NCI-H2196 (cell line): ENCODE results near the gene COL9A2.
A peak's percentile ranks its signal among the peaks of the same experiment; 100 is the strongest.

Source experiments
- DNase-seq: peaks from one replicate; lab custom pipeline; 2025; ENCODE audit not compliant: unreplicated experiment; lab: John Stamatoyannopoulos, UW

COL9A2 gene

GRCh38 chr1:40264354-40264781 lies 52.7 kb downstream of the COL9A2 start:
- no peak for DNase-seq

DNA sequence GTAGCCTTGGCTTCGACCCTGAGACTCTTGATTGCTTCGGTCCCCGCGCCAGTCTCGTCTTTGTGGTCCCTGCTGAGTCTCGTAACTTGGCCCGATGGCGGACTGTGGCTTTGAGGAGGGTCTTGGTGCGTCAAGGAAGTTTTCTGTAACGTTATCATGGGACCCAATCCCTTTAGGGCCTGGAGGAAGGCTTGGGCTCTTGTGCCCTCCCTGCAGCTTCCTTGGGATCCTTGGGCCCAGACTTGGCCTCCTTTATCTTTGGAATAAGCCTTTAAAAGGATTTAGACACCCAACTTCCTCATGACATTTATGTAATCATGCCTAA lies 58.7 kb downstream of the COL9A2 start:
- no peak for DNase-seq

DNA sequence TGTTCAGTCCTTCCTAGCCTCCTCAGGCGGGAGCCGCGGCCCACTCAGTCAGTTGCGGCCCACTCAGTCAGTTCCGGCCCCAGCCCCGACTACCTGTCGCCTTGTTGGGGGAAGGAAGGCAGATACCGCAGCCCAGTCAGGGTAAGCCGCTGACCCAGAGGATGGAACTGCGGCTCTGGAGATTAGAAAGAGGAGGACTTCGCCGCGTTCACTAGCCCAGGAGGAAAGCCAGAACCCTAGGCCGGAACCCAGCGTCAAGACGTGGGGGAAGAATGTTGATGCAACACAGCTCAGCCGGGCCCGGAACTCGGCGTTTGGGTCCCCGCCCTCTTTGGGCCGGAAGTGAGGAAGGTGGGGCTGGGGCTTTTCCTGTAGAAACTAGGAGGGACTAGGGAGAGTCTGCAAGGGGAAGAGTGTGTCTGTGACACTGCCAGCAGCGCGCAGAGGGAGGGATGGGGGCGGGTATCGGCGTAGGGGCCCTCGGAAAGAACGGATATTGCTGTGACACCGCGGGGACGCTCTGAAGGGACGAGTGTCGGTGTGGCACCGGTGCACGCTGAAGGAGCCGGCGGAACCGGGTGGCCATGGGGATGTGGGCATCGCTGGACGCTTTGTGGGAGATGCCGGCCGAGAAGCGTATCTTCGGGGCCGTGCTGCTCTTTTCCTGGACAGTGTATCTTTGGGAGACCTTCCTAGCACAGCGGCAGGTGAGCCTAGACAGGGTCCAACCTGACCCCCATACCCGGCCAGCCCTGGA lies 59.2 kb downstream of the COL9A2 start, which contains the start of gene ZMPSTE24:
TSS of gene ZMPSTE24 (plus strand) at position 549 of the 757 bp plus-strand sequence. CDS start at position 585, 36 bp downstream.
- peak; percentile 95 for DNase-seq

GRCh38 chr1:40257313-40257687 lies 59.8 kb downstream of the COL9A2 start:
- DNase-seq: peak; percentile 57

GRCh38 chr1:40256401-40257084 lies 60.5 kb downstream of the COL9A2 start:
- DNase-seq: no peak

- no peak for DNase-seq
These were observed 61.9 kb downstream of the COL9A2 start for GRCh38 chr1:40255231-40255630.

- DNase-seq: no peak
These were observed 64.5 kb downstream of the COL9A2 start for GRCh38 chr1:40252601-40253000.

DNA sequence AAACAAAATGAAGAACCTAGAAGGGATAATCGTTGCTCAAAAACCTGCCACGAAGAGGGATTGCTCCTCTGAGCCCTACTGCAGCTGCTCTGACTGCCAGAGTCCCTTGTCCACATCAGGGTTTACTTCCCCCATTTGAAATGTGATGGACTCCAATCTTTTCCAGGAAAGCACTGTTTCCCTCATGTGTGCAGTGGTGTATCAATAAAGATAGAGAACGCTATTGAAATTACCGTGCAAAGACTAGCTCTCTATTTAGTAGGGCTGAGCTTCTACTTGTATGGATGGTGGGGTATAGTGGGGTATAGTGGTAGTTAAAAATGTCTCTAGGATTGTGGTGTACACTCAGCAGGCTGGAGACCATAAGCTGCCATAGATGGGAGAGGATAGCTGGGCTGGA lies 65.6 kb downstream of the COL9A2 start:
- no peak for DNase-seq
